Activated CD4-positive, CD25-positive, alpha-beta regulatory T cell treated with anti-CD3 and anti-CD28 coated beads, Interleukin-2, amount 50 U/mL, for 72 hours (primary cell): ENCODE data around the gene POLRMT.
"Not testable (repeated sequence)": the region's sequence is repeated elsewhere in the genome, so short reads cannot be mapped to it uniquely, and the experiment has no call there.

Source experiments
- DNase-seq: peaks from one replicate; pipeline ENCODE4 v3.0.0; 2021

Gene POLRMT

GRCh38 chr19:609004-609346 is 24.4 kb downstream of the POLRMT start:
- DNase-seq: no peak

- DNase-seq: no peak
Observed at GRCh38 chr19:608155-609003, 25.0 kb downstream of the POLRMT start.

- DNase-seq: no peak
Observed at GRCh38 chr19:607301-608154, 25.8 kb downstream of the POLRMT start.

GRCh38 chr19:605061-605971 is 28.0 kb downstream of the POLRMT start:
- not testable (repeated sequence) for DNase-seq

GRCh38 chr19:604355-604754 is 29.0 kb downstream of the POLRMT start:
- DNase-seq: no peak

- DNase-seq: not testable (repeated sequence)
Observed at GRCh38 chr19:603779-604178, 29.6 kb downstream of the POLRMT start.

GRCh38 chr19:603302-603639 is 30.1 kb downstream of the POLRMT start:
- DNase-seq: not testable (repeated sequence)

- no peak for DNase-seq
Observed at GRCh38 chr19:602391-603301, 30.7 kb downstream of the POLRMT start.

GRCh38 chr19:601790-602189 is 31.5 kb downstream of the POLRMT start:
- no peak for DNase-seq

- no peak for DNase-seq
Observed at GRCh38 chr19:601310-601709, 32.0 kb downstream of the POLRMT start.

- no peak for DNase-seq
Observed at GRCh38 chr19:597406-598315, 35.7 kb downstream of the POLRMT start.

- DNase-seq: no peak
Observed at GRCh38 chr19:596263-596655, 37.1 kb downstream of the POLRMT start.

GRCh38 chr19:595326-596262 is 37.7 kb downstream of the POLRMT start:
- DNase-seq: no peak

GRCh38 chr19:594265-594870 is 39.0 kb downstream of the POLRMT start:
- no peak for DNase-seq

GRCh38 chr19:593505-593904 is 39.8 kb downstream of the POLRMT start:
- no peak for DNase-seq

GRCh38 chr19:593055-593454 is 40.3 kb downstream of the POLRMT start:
- no peak for DNase-seq

- DNase-seq: no peak
Observed at GRCh38 chr19:592101-592500, 41.2 kb downstream of the POLRMT start.

- no peak for DNase-seq
Observed at GRCh38 chr19:591099-591958, 42.0 kb downstream of the POLRMT start.
